Activated B cell treated with CpG ODN at 0.5 μM for 24 hours (primary cell): ENCODE results near the gene B4GALNT2. TPM values are rescaled to one million over a fixed set of nuclear protein-coding genes. Genes with fewer than 3 reads are reported as not detected.

Experiments used
- ATAC-seq: fragments of 200-7000 bp; cut with Tn5 transposase; one replicate; pipeline ENCODE4 v1.10.0; 2021; ENCODE audit warnings: low read depth, mild to moderate bottlenecking, moderate library complexity
- CTCF ChIA-PET: fragments of 350-600 bp; sonication (Branson Sonifier 250); formaldehyde crosslinking; loops from one replicate; lab custom pipeline; 2021; ENCODE audit warnings: antibody characterized with exemption; lab: Charles Lee
- POLR2A ChIA-PET: fragments of 350-600 bp; sonication (Branson Sonifier 250); formaldehyde crosslinking; loops from one replicate; lab custom pipeline; 2021; ENCODE audit warnings: antibody characterized with exemption; lab: Charles Lee
- DNase-seq: peaks from one replicate; pipeline ENCODE4 v3.0.0; 2022
- H3K27ac Mint-ChIP-seq: one replicate; pipeline ENCODE4 v1.8.0; 2020; ENCODE audit warnings: mixed read lengths
- H3K27me3 Mint-ChIP-seq: one replicate; pipeline ENCODE4 v1.8.0; 2021; ENCODE audit warnings: mixed read lengths
- H3K36me3 Mint-ChIP-seq: one replicate; pipeline ENCODE4 v1.8.0; 2021; ENCODE audit warnings: low read depth, mixed read lengths
- H3K4me1 Mint-ChIP-seq: one replicate; pipeline ENCODE4 v1.8.0; 2021; ENCODE audit warnings: mixed read lengths
- H3K4me3 Mint-ChIP-seq: one replicate; pipeline ENCODE4 v1.8.0; 2020; ENCODE audit warnings: mild to moderate bottlenecking, mixed read lengths
- H3K9me3 Mint-ChIP-seq: one replicate; pipeline ENCODE4 v1.8.0; 2020; ENCODE audit warnings: mixed read lengths
- intact Hi-C: fragments of 100-400 bp; cut with micrococcal nuclease; formaldehyde crosslinking; loops from one replicate; pipeline ENCODE4 v1.15.1; 2024
- total RNA-seq: library from RNA; stranded (reverse); gene quantifications from 2 replicates; pipeline ENCODE4 v1.2.3, GENCODE V29; 2022
- TF ChIP-seq, protein P1 (sequence below): fragments of 200-600 bp; IDR thresholded peaks from one replicate; pipeline ENCODE4 v1.8.0; 2022; ENCODE audit warnings: antibody characterized with exemption, mild to moderate bottlenecking

B4GALNT2 gene
- total RNA-seq, 1 donor from 2014 or later, result 0.09 TPM

DNA sequence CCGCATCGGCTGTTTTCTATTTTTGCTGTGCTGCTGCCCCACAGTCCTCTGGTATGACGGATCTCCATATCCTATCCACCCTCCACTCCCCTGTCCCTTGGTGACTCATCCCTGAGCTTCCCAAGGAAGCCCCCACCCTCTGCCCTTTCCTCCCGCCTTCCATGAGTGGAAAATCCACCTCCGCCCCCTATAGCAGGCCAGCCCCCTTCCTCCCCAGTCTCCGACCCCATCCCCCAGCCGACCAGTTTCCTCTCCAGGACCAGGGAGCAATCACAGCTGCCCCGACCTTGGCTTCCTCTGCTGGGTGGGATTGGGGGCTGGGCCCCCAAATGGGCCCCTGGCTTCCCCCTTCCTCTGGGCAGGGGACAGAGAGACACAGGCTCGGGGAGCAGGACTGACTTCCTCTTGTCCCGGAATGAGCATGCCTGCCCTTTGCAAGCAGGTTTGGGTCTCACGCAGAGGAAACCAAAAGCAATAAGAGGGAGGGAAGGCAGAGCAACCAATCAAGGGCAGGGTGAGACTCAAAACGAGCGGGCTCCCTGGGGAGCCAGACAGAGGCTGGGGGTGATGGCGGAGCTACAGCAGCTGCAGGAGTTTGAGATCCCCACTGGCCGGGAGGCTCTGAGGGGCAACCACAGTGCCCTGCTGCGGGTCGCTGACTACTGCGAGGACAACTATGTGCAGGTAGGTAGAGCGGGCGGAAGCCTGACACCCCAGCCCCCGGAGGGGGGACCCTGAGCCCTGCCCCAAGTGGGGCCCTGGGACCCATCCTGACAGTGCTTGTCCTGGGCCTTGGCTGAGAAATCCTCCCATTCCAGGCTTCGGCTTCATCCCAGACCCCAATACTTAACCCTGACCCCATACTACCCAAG, 77.8 kb downstream of the B4GALNT2 start, which contains the start of the genes ABI3 and GNGT2:
ABI3 (plus strand) TSS at position 550 of the 872 bp plus-strand sequence; CDS start at position 568, 18 bp downstream.
GNGT2 (minus strand) TSS at position 417 of the 872 bp plus-strand sequence. CDS start 3,152 bp downstream, outside the sequence.
- peaks cover 64% of the 10 kb centered on the region for H3K4me1 Mint-ChIP-seq
- no peaks in the 10 kb centered on the region for H3K36me3 Mint-ChIP-seq
- H3K9me3 Mint-ChIP-seq, result no peaks in the 10 kb centered on the region
- peak within 1 kb of the TSS; percentile 84 for H3K4me3 Mint-ChIP-seq
- POLR2A ChIA-PET, result interaction anchor here (0.5 to 12.3 kb wide), 10 partner anchors 9 to 986 kb away, joined by 3 to 259 read pairs (median 6); no protein-coding TSS in a partner anchor
- TF ChIP-seq, protein P1, sequence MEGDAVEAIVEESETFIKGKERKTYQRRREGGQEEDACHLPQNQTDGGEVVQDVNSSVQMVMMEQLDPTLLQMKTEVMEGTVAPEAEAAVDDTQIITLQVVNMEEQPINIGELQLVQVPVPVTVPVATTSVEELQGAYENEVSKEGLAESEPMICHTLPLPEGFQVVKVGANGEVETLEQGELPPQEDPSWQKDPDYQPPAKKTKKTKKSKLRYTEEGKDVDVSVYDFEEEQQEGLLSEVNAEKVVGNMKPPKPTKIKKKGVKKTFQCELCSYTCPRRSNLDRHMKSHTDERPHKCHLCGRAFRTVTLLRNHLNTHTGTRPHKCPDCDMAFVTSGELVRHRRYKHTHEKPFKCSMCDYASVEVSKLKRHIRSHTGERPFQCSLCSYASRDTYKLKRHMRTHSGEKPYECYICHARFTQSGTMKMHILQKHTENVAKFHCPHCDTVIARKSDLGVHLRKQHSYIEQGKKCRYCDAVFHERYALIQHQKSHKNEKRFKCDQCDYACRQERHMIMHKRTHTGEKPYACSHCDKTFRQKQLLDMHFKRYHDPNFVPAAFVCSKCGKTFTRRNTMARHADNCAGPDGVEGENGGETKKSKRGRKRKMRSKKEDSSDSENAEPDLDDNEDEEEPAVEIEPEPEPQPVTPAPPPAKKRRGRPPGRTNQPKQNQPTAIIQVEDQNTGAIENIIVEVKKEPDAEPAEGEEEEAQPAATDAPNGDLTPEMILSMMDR, result no peak
- H3K27me3 Mint-ChIP-seq, result no peaks in the 10 kb centered on the region
- DNase-seq (peak; percentile 64), ATAC-seq (peak; percentile 96)
- intact Hi-C loops, result loop anchor here (1.0 to 10.0 kb wide), 5 partner anchors 9 to 376 kb away; partner anchors contain the start of gene CALCOCO2
- CTCF ChIA-PET, result interaction anchor here (0.8 to 1.8 kb wide), 3 partner anchors 14 to 29 kb away, joined by 3 to 6 read pairs (median 6); no protein-coding TSS in a partner anchor
- H3K27ac Mint-ChIP-seq, result peak within 1 kb of the TSS; percentile 87

DNA sequence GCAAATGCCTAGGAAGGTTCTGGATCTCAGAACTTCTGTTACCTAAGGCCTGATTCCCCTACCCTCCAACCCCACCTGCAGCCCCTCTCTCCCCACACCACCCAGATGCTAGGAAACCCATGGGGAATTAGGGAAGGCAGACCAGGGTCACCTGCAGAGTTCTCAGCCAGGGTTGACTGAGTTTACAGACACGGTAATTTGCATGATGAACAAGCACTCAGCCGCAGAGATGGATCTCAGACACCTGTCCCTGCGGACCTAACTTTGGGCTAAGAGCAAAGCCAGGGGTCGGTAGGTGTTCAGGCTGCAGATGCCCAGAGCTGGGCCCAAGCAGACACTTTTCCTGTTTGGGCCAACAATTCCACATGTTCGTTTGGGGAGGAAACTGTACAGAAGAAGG, 80.8 kb downstream of the B4GALNT2 start:
- ATAC-seq (peak; percentile 23), DNase-seq (no peak)
- peak overlapping the region; percentile 72 for H3K4me3 Mint-ChIP-seq
- TF ChIP-seq, protein P1, result no peak
- CTCF ChIA-PET, result interaction anchor here (1.0 to 7.7 kb wide), 4 partner anchors 13 to 33 kb away, joined by 3 to 41 read pairs (median 6); no protein-coding TSS in a partner anchor
- peaks cover 2% of the 10 kb centered on the region for H3K36me3 Mint-ChIP-seq
- no peaks in the 10 kb centered on the region for H3K9me3 Mint-ChIP-seq
- POLR2A ChIA-PET, result interaction anchor here (3.0 to 12.3 kb wide), 2 partner anchors 15 to 21 kb away, joined by 11 to 259 read pairs; no protein-coding TSS in a partner anchor
- H3K27me3 Mint-ChIP-seq, result no peaks in the 10 kb centered on the region
- intact Hi-C loops, result loop anchor here (1.0 to 10.0 kb wide), 2 partner anchors 19 to 379 kb away; partner anchors contain the start of gene CALCOCO2
- peak overlapping the region; percentile 88 for H3K27ac Mint-ChIP-seq
- peaks cover 92% of the 10 kb centered on the region for H3K4me1 Mint-ChIP-seq

DNA sequence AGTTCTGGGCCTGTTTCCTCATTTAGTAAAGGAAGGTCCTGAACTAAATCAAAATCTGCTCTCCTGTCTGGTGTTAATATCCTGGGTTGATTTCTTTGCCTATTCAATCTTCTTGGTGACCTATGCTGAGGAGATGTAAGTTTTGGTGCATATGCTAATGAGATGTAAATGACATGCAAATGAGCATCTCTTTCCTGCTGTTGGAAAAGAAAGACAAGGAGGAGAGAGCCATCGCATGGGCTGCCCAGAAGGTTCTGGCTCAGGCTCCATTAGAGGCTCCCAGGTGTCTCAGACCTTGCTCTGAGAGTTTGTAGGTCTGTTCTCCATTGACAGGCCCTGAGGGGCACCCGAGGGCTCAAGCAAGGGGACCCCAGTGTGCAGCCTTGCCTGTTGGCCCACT, 81.3 kb downstream of the B4GALNT2 start:
- peak; percentile 1 for ATAC-seq
- CTCF ChIA-PET, result interaction anchor here (1.1 to 7.7 kb wide), 2 partner anchors 13 to 21 kb away, joined by 5 to 41 read pairs; no protein-coding TSS in a partner anchor
- intact Hi-C loops, result loop anchor here (1.0 to 10.0 kb wide), 2 partner anchors 20 to 379 kb away; partner anchors contain the start of gene CALCOCO2

DNA sequence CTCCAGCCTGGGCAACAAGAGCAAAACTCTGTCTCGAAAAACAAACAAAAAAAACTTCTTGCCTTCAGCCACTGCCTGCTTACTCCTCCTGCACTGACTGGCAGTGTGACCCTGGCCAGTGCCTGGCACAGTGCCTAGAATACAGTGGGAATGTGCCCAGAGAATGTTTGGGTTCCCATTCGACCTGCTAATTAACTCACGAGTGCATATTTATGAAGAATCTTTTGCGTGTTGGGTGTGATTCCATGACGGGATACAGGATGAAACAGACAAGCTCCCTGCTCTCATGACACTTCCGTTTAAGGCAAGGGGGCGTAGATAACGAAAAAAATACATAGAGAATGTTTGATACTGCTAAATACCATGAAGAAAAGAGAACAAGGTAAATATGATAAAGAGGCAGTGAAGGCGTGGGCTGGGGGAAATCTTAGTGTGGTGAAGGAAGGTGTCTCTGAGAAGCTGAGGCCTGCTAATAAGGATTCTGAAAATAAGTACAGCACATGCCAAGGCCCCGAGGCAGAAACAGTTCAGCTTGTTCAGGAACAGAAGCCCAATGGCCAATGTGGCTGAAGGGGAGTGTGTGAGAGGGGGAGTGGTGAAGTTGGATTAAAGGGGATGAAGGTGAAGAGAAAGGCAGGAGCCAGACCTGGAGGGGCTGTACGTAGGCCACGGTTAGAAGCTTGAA, 82.2 kb downstream of the B4GALNT2 start:
- TF ChIP-seq, protein P1, result no peak
- DNase-seq, result no peak
- H3K27ac Mint-ChIP-seq, result peak overlapping the region; percentile 77
- H3K36me3 Mint-ChIP-seq, result peaks cover 4% of the 10 kb centered on the region
- peak overlapping the region; percentile 33 for H3K4me3 Mint-ChIP-seq
- no peaks in the 10 kb centered on the region for H3K27me3 Mint-ChIP-seq
- ATAC-seq, result no peak
- CTCF ChIA-PET, result interaction anchor here (1.1 to 7.7 kb wide), 5 partner anchors 9 to 35 kb away, joined by 4 to 41 read pairs (median 6); no protein-coding TSS in a partner anchor
- intact Hi-C loops, result loop anchor here (10.0 kb wide), 1 partner anchor 380 kb away; the partner anchor contains the start of gene CALCOCO2
- no peaks in the 10 kb centered on the region for H3K9me3 Mint-ChIP-seq
- POLR2A ChIA-PET, result interaction anchor here (0.5 to 12.3 kb wide), 3 partner anchors 16 to 203 kb away, joined by 5 to 259 read pairs (median 9); no protein-coding TSS in a partner anchor
- H3K4me1 Mint-ChIP-seq, result peaks cover 93% of the 10 kb centered on the region

More for the DNA sequence above, 81.3 kb downstream of the B4GALNT2 start:
- TF ChIP-seq, protein P1, result no peak
- Mint-ChIP-seq H3K36me3 (peaks cover 3% of the 10 kb centered on the region), H3K27ac (peak overlapping the region; percentile 88), H3K9me3 (no peaks in the 10 kb centered on the region), H3K4me3 (peak overlapping the region; percentile 72), H3K4me1 (peaks cover 93% of the 10 kb centered on the region), H3K27me3 (no peaks in the 10 kb centered on the region)
- DNase-seq, result no peak
- POLR2A ChIA-PET, result interaction anchor here (12.3 kb wide), 1 partner anchor 21 kb away, joined by 259 read pairs; no protein-coding TSS in a partner anchor
